Endodermal cell (in vitro differentiated cells): ENCODE measurements around the gene PLEKHA6. TPM values are rescaled to one million over a fixed set of nuclear protein-coding genes. Genes with fewer than 3 reads are reported as not detected.

Source experiments
- DNase-seq: peaks from one replicate; pipeline ENCODE4 v3.0.0-alpha.2; 2017
- H3K27ac ChIP-seq: 2 replicates; pipeline ENCODE4 v1.5.1; 2013; ENCODE audit warnings: mild to moderate bottlenecking, low read depth, low read length, moderate library complexity
- H3K27me3 ChIP-seq: 2 replicates; pipeline ENCODE4 v1.6.1; 2013; ENCODE audit warnings: mild to moderate bottlenecking, low read length, moderate library complexity; ENCODE audit not compliant: insufficient read depth, control insufficient read depth, poor library complexity, severe bottlenecking
- H3K36me3 ChIP-seq: 2 replicates; pipeline ENCODE4 v1.7.0; 2013; ENCODE audit warnings: mild to moderate bottlenecking, low read length, moderate library complexity; ENCODE audit not compliant: control insufficient read depth, insufficient read depth
- H3K4me1 ChIP-seq: one replicate; pipeline ENCODE4 v1.7.0; 2013; ENCODE audit warnings: low read length; ENCODE audit not compliant: control insufficient read depth, insufficient read depth
- H3K4me3 ChIP-seq: 2 replicates; pipeline ENCODE4 v1.5.1; 2013; ENCODE audit warnings: mild to moderate bottlenecking, low read length, moderate library complexity
- H3K9ac ChIP-seq: 2 replicates; pipeline ENCODE4 v1.6.1; 2013; ENCODE audit warnings: mild to moderate bottlenecking, low read length, moderate library complexity; ENCODE audit not compliant: poor library complexity, severe bottlenecking; ENCODE audit errors: extremely low read depth
- H3K9me3 ChIP-seq: 2 replicates; pipeline ENCODE4 v1.6.1; 2013; ENCODE audit warnings: mild to moderate bottlenecking, low read length, moderate library complexity; ENCODE audit not compliant: control insufficient read depth
- H3K27ac Mint-ChIP-seq: 2 replicates; pipeline ENCODE4 v1.8.0; 2020; ENCODE audit warnings: mixed read lengths
- H3K27me3 Mint-ChIP-seq: 2 replicates; pipeline ENCODE4 v1.8.0; 2021; ENCODE audit warnings: mild to moderate bottlenecking, mixed read lengths; ENCODE audit not compliant: insufficient read depth
- H3K36me3 Mint-ChIP-seq: 2 replicates; pipeline ENCODE4 v1.8.0; 2020; ENCODE audit warnings: low read depth, mixed read lengths
- H3K4me1 Mint-ChIP-seq: 2 replicates; pipeline ENCODE4 v1.8.0; 2020; ENCODE audit warnings: mixed read lengths
- H3K4me3 Mint-ChIP-seq: 2 replicates; pipeline ENCODE4 v1.8.0; 2020; ENCODE audit warnings: mild to moderate bottlenecking, moderate library complexity, mixed read lengths
- H3K9me3 Mint-ChIP-seq: 2 replicates; pipeline ENCODE4 v1.8.0; 2020; ENCODE audit warnings: mild to moderate bottlenecking, mixed read lengths
- CTCF ChIP-seq: fragments of 200-600 bp; sonication (generic); conservative IDR thresholded peaks from 2 replicates; pipeline ENCODE4 v1.5.0; 2021; ENCODE audit warnings: antibody characterized with exemption, mild to moderate bottlenecking
- WGBS, 2 experiments: methylation state at CpG; one replicate each; pipeline versions ENCODE4 v1.1.5 to v1.1.7; 2013; ENCODE audit warnings: missing lambda C conversion rate in 2 of 2, mixed read lengths in 1 of 2; ENCODE audit not compliant: insufficient coverage in 1 of 2, insufficient read length in 1 of 2; 5-methylcytosine and 5-hydroxymethylcytosine counted together
- total RNA-seq, 2 donors: library from RNA; stranded (reverse); fragmentation: NEBNext Ultra II Directional in 1 of 2; extraction: Animal tissue kit (Norgen Biotek cat#: 25700) in 1 of 2; gene quantifications; 2 replicates in 1 of 2; 3 replicates in 1 of 2; pipeline ENCODE4 v1.2.1, GENCODE V29; 2021

Gene PLEKHA6
- total RNA-seq, 2 donors from 2014 or later, result 37.0 to 43.3 TPM

GRCh38 chr1:204343247-204343646, 16.5 kb downstream of the PLEKHA6 start:
- H3K27me3 ChIP-seq, result no peaks in the 10 kb centered on the region
- no peaks in the 10 kb centered on the region for H3K36me3 Mint-ChIP-seq
- H3K27me3 Mint-ChIP-seq, result peaks cover 3% of the 10 kb centered on the region
- peaks cover 49% of the 10 kb centered on the region for H3K4me1 Mint-ChIP-seq
- no peaks in the 10 kb centered on the region for H3K9me3 ChIP-seq
- no peak overlapping the region for H3K4me3 ChIP-seq
- H3K9ac ChIP-seq, result no peak overlapping the region
- 99 to 100% methylated on average over 2 to 3 of the region's 3 CpGs for WGBS, 2 experiments
- TF ChIP-seq CTCF, result no peak
- no peak overlapping the region for H3K4me3 Mint-ChIP-seq
- H3K4me1 ChIP-seq, result peaks cover 10% of the 10 kb centered on the region
- H3K27ac Mint-ChIP-seq, result no peak overlapping the region
- no peak overlapping the region for H3K27ac ChIP-seq
- no peak for DNase-seq
- H3K36me3 ChIP-seq, result no peaks in the 10 kb centered on the region
- no peaks in the 10 kb centered on the region for H3K9me3 Mint-ChIP-seq

DNA sequence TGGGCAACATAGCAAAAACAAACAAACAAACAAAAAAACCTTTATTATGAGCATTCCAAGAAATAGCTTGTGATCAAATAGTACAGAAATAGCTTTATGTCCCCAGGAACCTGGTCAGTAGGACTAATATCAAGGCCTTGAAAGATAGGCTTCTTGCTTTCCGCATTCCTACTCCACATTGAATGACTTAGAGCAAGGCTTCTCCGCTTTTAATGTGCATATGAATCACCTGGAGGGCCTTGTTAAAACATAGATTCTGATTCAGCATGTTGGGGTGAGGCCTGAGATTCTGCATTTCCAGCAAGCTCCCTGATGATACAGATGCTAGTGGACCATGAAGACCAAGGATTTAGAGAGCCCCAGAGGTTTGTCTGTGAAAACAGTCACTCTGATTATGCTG, 17.4 kb downstream of the PLEKHA6 start:
- H3K27ac Mint-ChIP-seq, result no peak overlapping the region
- H3K27me3 Mint-ChIP-seq, result peaks cover 3% of the 10 kb centered on the region
- no peak for DNase-seq
- 91 to 100% methylated on average over 2 of the region's 2 CpGs for WGBS, 2 experiments
- peaks cover 43% of the 10 kb centered on the region for H3K4me1 Mint-ChIP-seq
- Histone ChIP-seq H3K4me3 (no peak overlapping the region), H3K27me3 (no peaks in the 10 kb centered on the region), H3K27ac (peak overlapping the region; percentile 33), H3K9me3 (no peaks in the 10 kb centered on the region), H3K36me3 (no peaks in the 10 kb centered on the region), H3K4me1 (peaks cover 7% of the 10 kb centered on the region), H3K9ac (no peak overlapping the region)
- TF ChIP-seq CTCF, result no peak
- no peaks in the 10 kb centered on the region for H3K9me3 Mint-ChIP-seq
- H3K36me3 Mint-ChIP-seq, result no peaks in the 10 kb centered on the region
- H3K4me3 Mint-ChIP-seq, result no peak overlapping the region

GRCh38 chr1:204341380-204341779, 18.3 kb downstream of the PLEKHA6 start:
- no peak for TF ChIP-seq CTCF
- Histone ChIP-seq H3K9ac (no peak overlapping the region), H3K27me3 (no peaks in the 10 kb centered on the region), H3K9me3 (no peaks in the 10 kb centered on the region), H3K4me3 (no peak overlapping the region), H3K36me3 (no peaks in the 10 kb centered on the region), H3K27ac (no peak overlapping the region), H3K4me1 (peaks cover 7% of the 10 kb centered on the region)
- Mint-ChIP-seq H3K9me3 (no peaks in the 10 kb centered on the region), H3K27ac (no peak overlapping the region), H3K4me1 (peaks cover 43% of the 10 kb centered on the region), H3K27me3 (peaks cover 3% of the 10 kb centered on the region), H3K36me3 (no peaks in the 10 kb centered on the region), H3K4me3 (no peak overlapping the region)
- no peak for DNase-seq
